ENCODE measurements around the gene SENP2. TPM values are rescaled to one million over a fixed set of nuclear protein-coding genes. Genes with fewer than 3 reads are reported as not detected.

Gene SENP2
- total and polyA plus RNA-seq, 2 of the 13 experiments (the other 11 are each of a cell fraction or from before 2014, with no cell fraction given), result 7.7 to 46.2 TPM

DNA sequence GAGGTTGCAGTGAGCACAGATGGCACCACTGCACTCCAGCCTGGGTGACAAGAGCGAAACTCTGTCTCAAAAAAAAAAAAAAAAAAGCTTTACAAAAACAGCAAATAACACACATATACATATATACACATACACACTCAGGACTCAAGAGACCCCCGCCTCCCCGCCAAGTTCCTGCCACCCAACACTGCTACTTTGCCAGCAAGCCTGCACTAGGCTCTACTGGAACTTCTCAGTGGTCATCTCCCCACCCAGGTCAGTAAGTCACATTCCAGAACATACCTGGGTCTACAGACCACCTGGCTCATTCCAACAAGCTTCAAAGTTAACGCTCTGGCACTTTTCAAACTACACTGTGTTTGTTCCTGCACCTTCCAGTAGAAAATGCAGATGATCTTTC, 62.3 kb downstream of the SENP2 start (continued):
- TF ChIP-seq ZNF564 (CRISPR knock-in tag; IDR thresholded peaks at IDR 0.05), result no peak
- no peak for TF ChIP-seq ZNF792 (CRISPR knock-in tag; IDR thresholded peaks at IDR 0.05)
- no peak for TF ChIP-seq MXD4 (CRISPR knock-in tag; IDR thresholded peaks at IDR 0.05)
- no peak for TF ChIP-seq POLR2AphosphoS2 (IDR thresholded peaks at IDR 0.05; ENCODE audit: low read depth, low read length)
- TF ChIP-seq SOX5 (CRISPR knock-in tag; IDR thresholded peaks at IDR 0.05; ENCODE audit: borderline replicate concordance), result no peak
- TF ChIP-seq NR2F2 (IDR thresholded peaks at IDR 0.05; ENCODE audit: borderline replicate concordance, low read depth), result no peak
- TF ChIP-seq TFAP4 (IDR thresholded peaks at IDR 0.05; ENCODE audit: borderline replicate concordance, low read depth), result no peak
- no peak for TF ChIP-seq RAD21 (CRISPR knock-in tag; IDR thresholded peaks at IDR 0.05)

GRCh38 chr3:185649414-185649813, 63.3 kb downstream of the SENP2 start:
- BruUV-seq (replicated peaks), result no TSS peak
- no peak for TF ChIP-seq ZNF557 (CRISPR knock-in tag; IDR thresholded peaks at IDR 0.05)
- peak; percentile 90 for TF ChIP-seq RBM22 (optimal IDR thresholded peaks at IDR 0.05; ENCODE audit: low read length)
- peak; percentile 63 for TF ChIP-seq AGO2 (optimal IDR thresholded peaks at IDR 0.05; ENCODE audit: low read depth, low read length)
- CTCF ChIA-PET (ENCODE audit: low intra/inter-chr PET ratio, low total read pairs), result no interaction called here
- no peaks in the 10 kb centered on the region for H3K79me2 ChIP-seq (ENCODE audit: insufficient read depth, low read length)
- no peaks in the 10 kb centered on the region for H3K9me3 ChIP-seq (ENCODE audit: low read length)
- intact Hi-C loops (cut with micrococcal nuclease; ENCODE audit: unreplicated experiment) (no loop called here), in situ Hi-C loops (cut with HindIII; ENCODE audit: extremely low pct_ligation_motif_present, low pct_unique_long_range_greater_than_20kb) (no loop called here)
- 0 out of 2 replicates have a peak, but pooled peaks cover 3% of the 10 kb centered on the region for H4K20me1 ChIP-seq (ENCODE audit: insufficient read depth, low read length)
- no peak overlapping the region for H3K27ac ChIP-seq (ENCODE audit: extremely low read length, insufficient read depth, low read length)
- no peak for DNase-seq (ENCODE audit: low spot score)
- no peak for ATAC-seq
- no peak overlapping the region for H3K4me3 ChIP-seq (replicated peaks in 1 of 3; ENCODE audit: insufficient read depth in 1 of 3, low read depth in 2 of 3, low read length in 3 of 3)
- H3K36me3 ChIP-seq (replicated peaks in 1 of 2; ENCODE audit: control insufficient read depth in 1 of 2, insufficient read depth in 2 of 2, low read length in 2 of 2), result peaks cover 45 to 74% of the 10 kb centered on the region in 2 experiments
- POLR2A ChIA-PET, result no interaction called here
- H2AFZ ChIP-seq (ENCODE audit: low read length), result no peak overlapping the region
- no peak overlapping the region for H3K4me2 ChIP-seq (ENCODE audit: low read depth, low read length)
- FAIRE-seq, result no peak
- no peak overlapping the region for H3K9ac ChIP-seq (ENCODE audit: insufficient read depth, low read depth, low read length)
- H3K27me3 ChIP-seq (ENCODE audit: control insufficient read depth in 1 of 2, insufficient read depth in 2 of 2, low read length in 2 of 2), result no peaks in the 10 kb centered on the region
- no peaks in the 10 kb centered on the region for H3K4me1 ChIP-seq (ENCODE audit: insufficient read depth, low read length)
- 97% methylated on average over 10 of the region's 10 CpGs for WGBS (ENCODE audit: low lambda C conversion rate)

Data from HepG2 (cell line).